IMR-90 (cell line): ENCODE measurements around the gene SDK1. TPM values are rescaled to one million over a fixed set of nuclear protein-coding genes. Genes with fewer than 3 reads are reported as not detected.

Source experiments
- ATAC-seq: fragments of 200-7000 bp; cut with Tn5 transposase; 2 replicates; pipeline ENCODE4 v1.9.1; 2020; ENCODE audit warnings: low read depth, mild to moderate bottlenecking, moderate library complexity
- BruUV-seq: library from RNA; stranded (reverse); fragments of 400-500 nt; replicated peaks from 2 replicates; lab custom pipeline; 2021; lab: Mats Ljungman, UMichigan
- CTCF ChIA-PET: fragments of 300-600 bp; formaldehyde crosslinking; extraction: SDS; loops from one replicate; lab custom pipeline; 2021; ENCODE audit warnings: antibody characterized with exemption; lab: Yijun Ruan, JAX
- POLR2A ChIA-PET: fragments of 300-600 bp; sonication (Branson Sonifier 250); formaldehyde crosslinking; loops from one replicate; lab custom pipeline; 2022; ENCODE audit warnings: antibody characterized with exemption; ENCODE audit not compliant: unreplicated experiment; lab: Charles Lee
- DNase-seq: peaks from one replicate; pipeline ENCODE4 v3.0.0; 2013
- H2AFZ ChIP-seq: replicated peaks from 2 replicates; pipeline ENCODE3; 2013; ENCODE audit warnings: low read length, mild to moderate bottlenecking; ENCODE audit not compliant: poor library complexity
- H2AK5ac ChIP-seq: 2 replicates; pipeline ENCODE4 v1.6.1; 2013; ENCODE audit warnings: low read depth, low read length, inconsistent platforms
- H2AK9ac ChIP-seq: replicated peaks from 2 replicates; pipeline ENCODE3; 2013; ENCODE audit warnings: mild to moderate bottlenecking, low read depth, low read length, moderate library complexity; ENCODE audit not compliant: poor library complexity
- H2BK120ac ChIP-seq: 2 replicates; pipeline ENCODE4 v1.6.1; 2013; ENCODE audit warnings: low read depth, low read length, inconsistent platforms
- H2BK15ac ChIP-seq: 3 replicates; pipeline ENCODE4 v1.6.1; 2013; ENCODE audit warnings: low read depth, low read length, inconsistent platforms
- H2BK20ac ChIP-seq: 2 replicates; pipeline ENCODE4 v1.6.1; 2013; ENCODE audit warnings: low read depth, mild to moderate bottlenecking, inconsistent platforms, low read length, moderate library complexity
- H2BK5ac ChIP-seq: 2 replicates; pipeline ENCODE4 v1.6.1; 2013; ENCODE audit warnings: mild to moderate bottlenecking, low read depth, low read length, inconsistent platforms; ENCODE audit not compliant: poor library complexity, severe bottlenecking
- H3K14ac ChIP-seq: replicated peaks from 2 replicates; pipeline ENCODE4 v1.6.1; 2013; ENCODE audit warnings: low read depth, low read length, inconsistent platforms
- H3K18ac ChIP-seq: 2 replicates; pipeline ENCODE4 v1.6.1; 2013; ENCODE audit warnings: low read depth, low read length, control low read depth
- H3K23ac ChIP-seq: 2 replicates; pipeline ENCODE4 v1.6.1; 2013; ENCODE audit warnings: low read depth, low read length, inconsistent platforms
- H3K27ac ChIP-seq: 2 replicates; pipeline ENCODE4 v1.5.1; 2013; ENCODE audit warnings: mild to moderate bottlenecking, control low read depth, low read length; ENCODE audit not compliant: insufficient read depth
- H3K27me3 ChIP-seq: 2 replicates; pipeline ENCODE4 v1.6.1; 2013; ENCODE audit warnings: low read length; ENCODE audit not compliant: control insufficient read depth, insufficient read depth
- H3K36me3 ChIP-seq: 2 replicates; pipeline ENCODE4 v1.6.1; 2013; ENCODE audit warnings: low read length, mixed read lengths; ENCODE audit not compliant: control insufficient read depth, insufficient read depth
- H3K4ac ChIP-seq: 2 replicates; pipeline ENCODE4 v1.6.1; 2013; ENCODE audit warnings: low read depth, low read length, inconsistent platforms
- H3K4me1 ChIP-seq: 2 replicates; pipeline ENCODE4 v1.6.1; 2013; ENCODE audit warnings: low read length, mixed read lengths; ENCODE audit not compliant: control insufficient read depth, insufficient read depth
- H3K4me2 ChIP-seq: 2 replicates; pipeline ENCODE4 v1.6.1; 2013; ENCODE audit warnings: low read depth, mild to moderate bottlenecking, control low read depth, low read length, moderate library complexity
- H3K4me3 ChIP-seq: 2 replicates; pipeline ENCODE4 v1.5.1; 2013; ENCODE audit warnings: low read depth, mild to moderate bottlenecking, control low read depth, low read length, moderate library complexity; ENCODE audit not compliant: insufficient read depth
- H3K56ac ChIP-seq: 2 replicates; pipeline ENCODE4 v1.6.1; 2013; ENCODE audit warnings: low read length, inconsistent platforms; ENCODE audit not compliant: insufficient read depth; ENCODE audit errors: extremely low read depth
- H3K79me1 ChIP-seq, 2 experiments: 2 replicates each; pipeline ENCODE4 v1.6.1; 2013; ENCODE audit warnings: low read length in 2 of 2, inconsistent platforms in 1 of 2, low read depth in 1 of 2
- H3K9ac ChIP-seq: 2 replicates; pipeline ENCODE4 v1.6.1; 2013; ENCODE audit warnings: low read depth, low read length, control low read depth
- H3K9me1 ChIP-seq: 2 replicates; pipeline ENCODE4 v1.6.1; 2013; ENCODE audit warnings: low read length, inconsistent platforms; ENCODE audit not compliant: insufficient read depth
- H3K9me3 ChIP-seq: 2 replicates; pipeline ENCODE4 v1.6.1; 2013; ENCODE audit warnings: low read length; ENCODE audit not compliant: control insufficient read depth, insufficient read depth
- H4K20me1 ChIP-seq: 2 replicates; pipeline ENCODE4 v1.6.1; 2013; ENCODE audit warnings: low read length, inconsistent platforms; ENCODE audit not compliant: insufficient read depth
- H4K5ac ChIP-seq: 2 replicates; pipeline ENCODE4 v1.6.1; 2013; ENCODE audit warnings: mild to moderate bottlenecking, low read depth, low read length, control low read depth
- H4K8ac ChIP-seq, 2 experiments: 2 replicates each; pipeline ENCODE4 v1.6.1; 2013; ENCODE audit warnings: low read depth in 2 of 2, low read length in 2 of 2, control low read depth in 1 of 2, inconsistent platforms in 1 of 2
- H4K91ac ChIP-seq: 2 replicates; pipeline ENCODE4 v1.6.1; 2013; ENCODE audit warnings: low read depth, low read length, inconsistent platforms; ENCODE audit not compliant: insufficient read depth
- BHLHE40 ChIP-seq: fragments of 150-350 bp; IDR thresholded peaks from 2 replicates; pipeline ENCODE4 v1.6.1; 2016; ENCODE audit warnings: mild to moderate bottlenecking, low read depth, low read length
- CEBPB ChIP-seq: IDR thresholded peaks from 2 replicates; pipeline ENCODE4 v1.6.1; 2012; ENCODE audit warnings: low read depth, low read length, improper control_type of control experiment
- CHD1 ChIP-seq: IDR thresholded peaks from 2 replicates; pipeline ENCODE4 v1.6.1; 2012; ENCODE audit warnings: low read depth, low read length, improper control_type of control experiment
- CTCF ChIP-seq: conservative IDR thresholded peaks from 2 replicates; pipeline ENCODE4 v1.5.1; 2012; ENCODE audit warnings: mild to moderate bottlenecking, low read depth, low read length, improper control_type of control experiment
- ELK1 ChIP-seq: fragments of 150-350 bp; IDR thresholded peaks from 2 replicates; pipeline ENCODE4 v1.6.1; 2016; ENCODE audit warnings: low read depth, mild to moderate bottlenecking, low read length, moderate library complexity, borderline replicate concordance
- FOS ChIP-seq: fragments of 150-350 bp; IDR thresholded peaks from 2 replicates; pipeline ENCODE4 v1.6.1; 2016; ENCODE audit warnings: low read depth, low read length
- MAFK ChIP-seq: IDR thresholded peaks from 2 replicates; pipeline ENCODE4 v1.6.1; 2012; ENCODE audit warnings: low read depth, low read length, improper control_type of control experiment
- MAZ ChIP-seq: IDR thresholded peaks from 2 replicates; pipeline ENCODE4 v1.6.1; 2012; ENCODE audit warnings: low read depth, mild to moderate bottlenecking, low read length, improper control_type of control experiment, moderate library complexity, borderline replicate concordance
- MXI1 ChIP-seq: IDR thresholded peaks from 2 replicates; pipeline ENCODE4 v1.6.1; 2012; ENCODE audit warnings: low read depth, mild to moderate bottlenecking, low read length, moderate library complexity, borderline replicate concordance
- NFE2L2 ChIP-seq: fragments of 150-350 bp; IDR thresholded peaks from 2 replicates; pipeline ENCODE4 v1.6.1; 2016; ENCODE audit warnings: low read depth, mild to moderate bottlenecking, low read length
- POLR2A ChIP-seq: IDR thresholded peaks from 2 replicates; pipeline ENCODE4 v1.6.1; 2012; ENCODE audit warnings: mild to moderate bottlenecking, low read depth, low read length
- RAD21 ChIP-seq: IDR thresholded peaks from 2 replicates; pipeline ENCODE4 v1.6.1; 2012; ENCODE audit warnings: low read length, improper control_type of control experiment
- RCOR1 ChIP-seq: IDR thresholded peaks from 2 replicates; pipeline ENCODE4 v1.6.1; 2012; ENCODE audit warnings: mild to moderate bottlenecking, low read length, improper control_type of control experiment; ENCODE audit not compliant: insufficient replicate concordance
- RFX5 ChIP-seq: IDR thresholded peaks from 2 replicates; pipeline ENCODE4 v1.8.0; 2012; ENCODE audit warnings: low read depth, mild to moderate bottlenecking, low read length, moderate library complexity
- SMC3 ChIP-seq: fragments of 150-350 bp; IDR thresholded peaks from 2 replicates; pipeline ENCODE4 v1.6.1; 2016; ENCODE audit warnings: low read depth, mild to moderate bottlenecking, antibody characterized with exemption, low read length, moderate library complexity
- USF2 ChIP-seq: fragments of 150-350 bp; IDR thresholded peaks from 2 replicates; pipeline ENCODE4 v1.6.1; 2017; ENCODE audit warnings: mild to moderate bottlenecking, antibody characterized with exemption, low read length, low read depth
- WGBS, 2 experiments: methylation state at CpG; one replicate each; pipeline versions ENCODE4 v1.1.5 to v1.1.7; 2013; ENCODE audit warnings: missing lambda C conversion rate in 2 of 2; ENCODE audit not compliant: insufficient read length in 1 of 2; ENCODE audit errors: extremely low coverage in 2 of 2; 5-methylcytosine and 5-hydroxymethylcytosine counted together
- dilution Hi-C: fragments of 300-500 bp; cut with HindIII; formaldehyde crosslinking; loops from one replicate; pipeline ENCODE4 v1.14.3; 2018; ENCODE audit warnings: low sequenced_read_pairs; ENCODE audit not compliant: unreplicated experiment
- in situ Hi-C: fragments of 300-500 bp; cut with MboI; formaldehyde crosslinking; loops from 3 replicates; pipeline ENCODE4 v1.14.3; 2019; ENCODE audit warnings: low sequenced_read_pairs, inconsistent platforms, mixed read lengths
- intact Hi-C: fragments of 100-400 bp; cut with micrococcal nuclease; formaldehyde crosslinking; loops from 2 replicates; pipeline ENCODE4 v1.10.0; 2022
- polyA plus RNA-seq, 3 experiments: library from polyadenylated mRNA; depleted of rRNA; stranded (reverse); fragments of >200 nt; gene quantifications; 2 replicates each; pipeline ENCODE4 v1.2.3, GENCODE V29; 2012; ENCODE audit warnings: low replicate concordance in 1 of 3
- total RNA-seq: library from RNA; depleted of rRNA; stranded (reverse); fragments of >200 nt; gene quantifications from 2 replicates; pipeline ENCODE4 v1.2.3, GENCODE V29; 2012

The SDK1 gene
- total and polyA plus RNA-seq, 2 of the 4 experiments (the other 2 are of a cell fraction): 1.5 to 1.6 TPM

GRCh38 chr7:4067874-4068273 lies 766.8 kb downstream of the SDK1 start:
- no peak overlapping the region for H4K5ac ChIP-seq
- H4K8ac ChIP-seq: no peak overlapping the region
- no TSS peak for BruUV-seq
- H3K23ac ChIP-seq: no peak overlapping the region
- no peak overlapping the region for H4K91ac ChIP-seq
- H2BK20ac ChIP-seq: no peak overlapping the region
- TF ChIP-seq FOS (no peak), MAZ (no peak), MXI1 (no peak), POLR2A (no peak), CTCF (no peak), ELK1 (no peak), RAD21 (no peak), MAFK (no peak), USF2 (no peak), SMC3 (no peak), BHLHE40 (no peak), NFE2L2 (no peak), CHD1 (no peak), CEBPB (no peak), RFX5 (no peak), RCOR1 (no peak)
- no peak overlapping the region for H2AK9ac ChIP-seq
- H3K14ac ChIP-seq: no peak overlapping the region
- H3K56ac ChIP-seq: no peak overlapping the region
- H3K18ac ChIP-seq: no peak overlapping the region
- H3K27me3 ChIP-seq: no peaks in the 10 kb centered on the region
- H3K4me3 ChIP-seq: no peak overlapping the region
- H3K27ac ChIP-seq: no peak overlapping the region
- no peak for DNase-seq
- ChIA-PET CTCF (no interaction called here), POLR2A (no interaction called here)
- H3K4me2 ChIP-seq: no peak overlapping the region
- WGBS, 2 experiments: 56% methylated on average over 3 of the region's 4 CpGs; no CpG with 5 or more reads in 1 of the 2 experiments
- no peak overlapping the region for H2BK120ac ChIP-seq
- ATAC-seq: no peak
- H2BK15ac ChIP-seq: no peak overlapping the region
- H3K9me3 ChIP-seq: peaks cover 2% of the 10 kb centered on the region; the same call in 1 of the 2 replicates
- no peaks in the 10 kb centered on the region for H3K4me1 ChIP-seq
- intact Hi-C loops: no loop called here
- H2BK5ac ChIP-seq: no peak overlapping the region
- H4K20me1 ChIP-seq: no peaks in the 10 kb centered on the region
- H3K4ac ChIP-seq: no peak overlapping the region
- no peak overlapping the region for H2AFZ ChIP-seq
- no peak overlapping the region for H3K9ac ChIP-seq
- H2AK5ac ChIP-seq: no peak overlapping the region
- H3K79me1 ChIP-seq: no peaks in the 10 kb centered on the region
- H3K36me3 ChIP-seq: no peaks in the 10 kb centered on the region
- no peaks in the 10 kb centered on the region for H3K9me1 ChIP-seq
- in situ Hi-C loops: no loop called here
- dilution Hi-C loops: no loop called here
